AML-193 (cell line): ENCODE data around the gene SRRT.
"Not testable (repeated sequence)": the region's sequence is repeated elsewhere in the genome, so short reads cannot be mapped to it uniquely, and the experiment has no call there.

Experiments
- DNase-seq, 2 experiments: peaks; one replicate each; lab custom pipeline; 2025; lab: John Stamatoyannopoulos, UW

Gene SRRT

GRCh38 chr7:100894860-100895700 lies 20.2 kb downstream of the SRRT start:
- no peak for DNase-seq

GRCh38 chr7:100895701-100895955 lies 20.7 kb downstream of the SRRT start, which contains the start of gene ACHE:
ACHE (minus strand) TSS chr7:100895888; CDS start chr7:100894232, 1,656 bp downstream.
- DNase-seq, result no peak

GRCh38 chr7:100895956-100896731 lies 21.2 kb downstream of the SRRT start:
- DNase-seq, result no peak

GRCh38 chr7:100896732-100897608 lies 22.1 kb downstream of the SRRT start:
- no peak for DNase-seq

GRCh38 chr7:100897772-100898454 lies 23.0 kb downstream of the SRRT start:
- DNase-seq, result no peak

GRCh38 chr7:100899432-100899831 lies 24.5 kb downstream of the SRRT start:
- DNase-seq, result no peak

- DNase-seq, result no peak
Measured at GRCh38 chr7:100900978-100901377, 26.1 kb downstream of the SRRT start.

- no peak for DNase-seq
Measured at GRCh38 chr7:100901921-100902332, 27.0 kb downstream of the SRRT start.

GRCh38 chr7:100902638-100903037 lies 27.7 kb downstream of the SRRT start:
- no peak for DNase-seq

- DNase-seq, result no peak
Measured at GRCh38 chr7:100908512-100908911, 33.6 kb downstream of the SRRT start.

- DNase-seq, result peak; percentile 15 to 16
Measured at GRCh38 chr7:100910443-100910842, 35.5 kb downstream of the SRRT start.

GRCh38 chr7:100911484-100911883 lies 36.6 kb downstream of the SRRT start:
- no peak for DNase-seq

- no peak for DNase-seq
Measured at GRCh38 chr7:100914208-100914878, 39.4 kb downstream of the SRRT start.

GRCh38 chr7:100914879-100915447 lies 40.1 kb downstream of the SRRT start:
- DNase-seq, result no peak

GRCh38 chr7:100919335-100919734 lies 44.4 kb downstream of the SRRT start:
- not testable (repeated sequence) for DNase-seq

GRCh38 chr7:100919779-100920437 lies 45.0 kb downstream of the SRRT start:
- DNase-seq, result not testable (repeated sequence)

- no peak for DNase-seq
Measured at GRCh38 chr7:100921039-100921438, 46.1 kb downstream of the SRRT start.

GRCh38 chr7:100923616-100924015 lies 48.7 kb downstream of the SRRT start:
- not testable (repeated sequence) for DNase-seq

- DNase-seq, result no peak
Measured at GRCh38 chr7:100929808-100930174, 54.9 kb downstream of the SRRT start.

GRCh38 chr7:100933734-100934133 lies 58.8 kb downstream of the SRRT start:
- DNase-seq, result no peak
